Bone marrow (tissue), 2 donors: ENCODE data around the gene POLR2H.

Experiments used
- DNase-seq, 2 donors: peaks; one replicate each; lab custom pipeline; 2025; lab: John Stamatoyannopoulos, UW

The POLR2H gene

GRCh38 chr3:184352149-184352785, 9.2 kb upstream of the POLR2H start:
- no peak for DNase-seq

- no peak for DNase-seq
Observed at GRCh38 chr3:184352897-184353545, 8.5 kb upstream of the POLR2H start.

- no peak for DNase-seq
Observed at GRCh38 chr3:184353546-184353941, 8.0 kb upstream of the POLR2H start.

GRCh38 chr3:184354121-184354728, 7.3 kb upstream of the POLR2H start:
- DNase-seq, result no peak

GRCh38 chr3:184354754-184355153, 6.8 kb upstream of the POLR2H start:
- no peak for DNase-seq

- DNase-seq, result no peak
Observed at GRCh38 chr3:184355261-184356040, 6.1 kb upstream of the POLR2H start.

GRCh38 chr3:184357248-184358123, 4.0 kb upstream of the POLR2H start:
- no peak for DNase-seq

- no peak for DNase-seq
Observed at GRCh38 chr3:184358124-184358767, 3.3 kb upstream of the POLR2H start.

GRCh38 chr3:184358921-184359350, 2.6 kb upstream of the POLR2H start:
- DNase-seq, result no peak

- DNase-seq, result no peak
Observed at GRCh38 chr3:184359610-184360009, 1.9 kb upstream of the POLR2H start.

GRCh38 chr3:184360070-184360928, 1.2 kb upstream of the POLR2H start:
- DNase-seq, result no peak

- no peak for DNase-seq
Observed at GRCh38 chr3:184360929-184361531, 480 bp upstream of the POLR2H start.

GRCh38 chr3:184361932-184362667, 590 bp downstream of the POLR2H start:
- DNase-seq, result peak in 1 of 2 donors; percentile 44

- peak; percentile 81 to 94 for DNase-seq
Observed at GRCh38 chr3:184362668-184363546, 1.4 kb downstream of the POLR2H start.

- no peak for DNase-seq
Observed at GRCh38 chr3:184366619-184367289, 5.2 kb downstream of the POLR2H start.

GRCh38 chr3:184368116-184368515, 6.6 kb downstream of the POLR2H start:
- no peak for DNase-seq

- no peak for DNase-seq
Observed at GRCh38 chr3:184368586-184369183, 7.2 kb downstream of the POLR2H start.
